HepG2 (cell line): ENCODE results near the gene TACC2. TPM values are rescaled to one million over a fixed set of nuclear protein-coding genes. Genes with fewer than 3 reads are reported as not detected.

Experiments used
- BRF2 ChIP-seq: sonication (generic); formaldehyde crosslinking; IDR thresholded peaks from 2 replicates; pipeline ENCODE4 v1.8.1; 2022; ENCODE audit warnings: mild to moderate bottlenecking, missing genetic modification reagents
- DZIP1 ChIP-seq: sonication (generic); formaldehyde crosslinking; IDR thresholded peaks from 2 replicates; pipeline ENCODE4 v1.5.0; 2020; ENCODE audit warnings: mild to moderate bottlenecking, missing genetic modification reagents
- FOXM1 ChIP-seq: sonication (generic); formaldehyde crosslinking; IDR thresholded peaks from 2 replicates; pipeline ENCODE4 v1.5.0; 2020; ENCODE audit warnings: missing genetic modification reagents
- HDAC2 ChIP-seq: sonication (generic); formaldehyde crosslinking; IDR thresholded peaks from 2 replicates; pipeline ENCODE4 v1.4.0; 2020; ENCODE audit warnings: missing genetic modification reagents
- NFE2 ChIP-seq: sonication (generic); formaldehyde crosslinking; IDR thresholded peaks from 2 replicates; pipeline ENCODE4 v1.4.0; 2020; ENCODE audit warnings: missing genetic modification reagents
- SRSF1 ChIP-seq: fragments of 200-400 bp; formaldehyde crosslinking; optimal IDR thresholded peaks from 2 replicates; pipeline ENCODE3; 2017; ENCODE audit warnings: mild to moderate bottlenecking, low read depth, low read length, moderate library complexity
- THAP9 ChIP-seq: sonication (generic); formaldehyde crosslinking; IDR thresholded peaks from 2 replicates; pipeline ENCODE4; 2020; ENCODE audit warnings: missing genetic modification reagents, mild to moderate bottlenecking, borderline replicate concordance
- ZBTB1 ChIP-seq: sonication (generic); formaldehyde crosslinking; IDR thresholded peaks from 2 replicates; pipeline ENCODE4 v1.4.0; 2020; ENCODE audit warnings: missing genetic modification reagents, borderline replicate concordance
- ZBTB4 ChIP-seq: sonication (generic); formaldehyde crosslinking; IDR thresholded peaks from 2 replicates; pipeline ENCODE4 v1.4.0; 2020; ENCODE audit warnings: missing genetic modification reagents, mild to moderate bottlenecking, borderline replicate concordance
- ZC3H13 ChIP-seq: sonication (generic); formaldehyde crosslinking; IDR thresholded peaks from 2 replicates; pipeline ENCODE4 v1.8.1; 2023; ENCODE audit warnings: mild to moderate bottlenecking, missing genetic modification reagents, moderate library complexity
- ZFP1 ChIP-seq: IDR thresholded peaks from 2 replicates; pipeline ENCODE4 v1.6.1; 2016
- ZNF232 ChIP-seq: sonication (generic); formaldehyde crosslinking; IDR thresholded peaks from 2 replicates; pipeline ENCODE4 v1.4.0; 2020; ENCODE audit warnings: missing genetic modification reagents, borderline replicate concordance
- ZNF280B ChIP-seq: sonication (generic); formaldehyde crosslinking; IDR thresholded peaks from 2 replicates; pipeline ENCODE4 v1.5.0; 2020; ENCODE audit warnings: missing genetic modification reagents, mild to moderate bottlenecking, borderline replicate concordance
- ZNF430 ChIP-seq: sonication (generic); formaldehyde crosslinking; IDR thresholded peaks from 2 replicates; pipeline ENCODE4 v1.9.0; 2021; ENCODE audit warnings: mild to moderate bottlenecking, missing genetic modification reagents
- ZNF567 ChIP-seq: sonication (generic); formaldehyde crosslinking; IDR thresholded peaks from 2 replicates; pipeline ENCODE4 v1.8.1; 2023; ENCODE audit warnings: mild to moderate bottlenecking, missing genetic modification reagents, borderline replicate concordance
- ZNF75D ChIP-seq: sonication (generic); formaldehyde crosslinking; IDR thresholded peaks from 2 replicates; pipeline ENCODE4 v1.8.1; 2023; ENCODE audit warnings: missing genetic modification reagents, mild to moderate bottlenecking, borderline replicate concordance
- polyA plus RNA-seq, 8 experiments: library from polyadenylated mRNA; depleted of rRNA in 3 of 8; stranded (reverse) in 7 of 8; unstranded in 1 of 8; fragments of >200 nt; fragmentation: Illumina TruSeq in 4 of 8; extraction: Trizol in 4 of 8; gene quantifications; 2 replicates each; pipeline versions ENCODE4 v1.2.1 to v1.2.3, GENCODE V29; 2011 to 2016; ENCODE audit warnings: low read depth in 4 of 8, missing spikeins in 1 of 8, mixed read lengths in 1 of 8; ENCODE audit not compliant: insufficient read depth in 1 of 8
- total RNA-seq, 5 experiments: library from RNA; depleted of rRNA; stranded (reverse); fragments of >200 nt; fragmentation: Illumina TruSeq; extraction: Trizol; gene quantifications; 2 replicates each; pipeline ENCODE4 v1.2.3, GENCODE V29; 2016; ENCODE audit warnings: low read depth in 1 of 5

Gene TACC2
- total and polyA plus RNA-seq, 2 of the 13 experiments (the other 11 are each of a cell fraction or from before 2014, with no cell fraction given), result 11.8 to 16.0 TPM

- TF ChIP-seq ZNF567 (CRISPR knock-in tag) (no peak), ZFP1 (CRISPR knock-in tag) (0 out of 2 replicates have a peak, but pooled peaks have one; percentile 27), FOXM1 (no peak), DZIP1 (CRISPR knock-in tag) (no peak; the same call in 1 of the 2 replicates), ZNF232 (CRISPR knock-in tag) (0 out of 2 replicates have a peak, but pooled peaks have one; percentile 61), ZNF430 (CRISPR knock-in tag) (no peak), BRF2 (CRISPR knock-in tag) (0 out of 2 replicates have a peak, but pooled peaks have one; percentile 66), HDAC2 (0 out of 2 replicates have a peak, but pooled peaks have one; percentile 6), ZNF75D (CRISPR knock-in tag) (no peak), ZBTB1 (CRISPR knock-in tag) (no peak), THAP9 (CRISPR knock-in tag) (0 out of 2 replicates have a peak, but pooled peaks have one; percentile 25), ZC3H13 (peak; percentile 26; the same call in 1 of the 2 replicates), ZNF280B (CRISPR knock-in tag) (peak; percentile 47; the same call in 1 of the 2 replicates), NFE2 (no peak), ZBTB4 (CRISPR knock-in tag) (no peak), SRSF1 (peak; percentile 61)
Observed at GRCh38 chr10:121974535-121975294, 14.2 kb upstream of the TACC2 start, which contains the start of gene NSMCE4A (continued).
